HuH-7.5 (cell line): ENCODE data around the gene EXOC3.

Experiments used
- DNase-seq: peaks from one replicate; pipeline ENCODE4 v3.0.0; 2011; ENCODE audit warnings: low spot score

EXOC3 gene

DNA sequence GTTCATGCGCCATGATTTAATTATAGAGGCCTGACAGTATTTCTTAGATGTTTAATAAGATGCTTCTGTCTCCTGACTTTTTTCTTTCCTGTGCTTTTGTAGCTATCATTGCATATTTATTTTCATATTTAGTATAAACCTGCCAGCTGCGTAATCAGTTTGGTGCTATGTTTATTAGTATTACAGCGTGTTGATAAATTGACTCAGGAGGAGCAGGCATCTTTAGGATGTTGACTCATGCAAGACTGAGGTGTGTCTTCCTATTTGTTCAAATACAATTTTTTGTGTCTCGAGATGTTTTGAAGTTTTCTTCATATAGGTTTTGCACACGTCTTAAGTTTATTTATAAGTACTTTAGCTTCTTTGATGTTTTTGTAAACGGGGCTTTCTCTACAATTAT is 35.9 kb upstream of the EXOC3 start:
- DNase-seq, result no peak

GRCh38 chr5:407801-408268 is 35.1 kb upstream of the EXOC3 start:
- no peak for DNase-seq

DNA sequence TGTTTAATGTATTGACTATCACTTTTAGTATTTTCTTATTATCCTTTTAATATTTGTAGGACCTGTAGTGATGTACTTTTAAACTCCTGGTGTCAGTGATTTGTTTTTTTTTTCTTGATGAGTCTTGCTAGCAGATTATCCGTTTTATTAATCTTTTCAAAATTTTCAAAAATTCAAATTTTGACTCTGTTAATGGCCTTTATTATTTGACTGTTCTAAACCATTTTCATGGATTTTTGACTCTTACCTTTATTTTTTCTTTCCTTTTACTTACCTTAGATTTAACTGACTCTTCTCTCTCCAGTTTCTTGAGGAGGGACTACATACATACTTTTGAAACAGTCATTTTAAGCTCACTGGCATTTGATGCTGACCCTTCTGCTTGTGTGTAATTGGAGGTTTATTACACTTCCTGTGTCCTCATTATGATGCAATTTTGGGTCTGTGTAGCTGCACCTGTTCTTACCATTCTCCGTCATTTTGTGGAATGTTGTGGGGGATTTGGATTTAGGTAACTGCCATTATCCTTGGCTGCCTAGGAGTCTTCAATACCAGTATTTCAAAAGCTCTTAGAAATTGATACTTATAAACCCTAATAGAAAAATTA is 32.0 kb upstream of the EXOC3 start:
- DNase-seq, result no peak

GRCh38 chr5:411728-412127 is 31.2 kb upstream of the EXOC3 start:
- DNase-seq, result no peak

GRCh38 chr5:414991-415927 is 27.7 kb upstream of the EXOC3 start:
- DNase-seq, result peak; percentile 65

DNA sequence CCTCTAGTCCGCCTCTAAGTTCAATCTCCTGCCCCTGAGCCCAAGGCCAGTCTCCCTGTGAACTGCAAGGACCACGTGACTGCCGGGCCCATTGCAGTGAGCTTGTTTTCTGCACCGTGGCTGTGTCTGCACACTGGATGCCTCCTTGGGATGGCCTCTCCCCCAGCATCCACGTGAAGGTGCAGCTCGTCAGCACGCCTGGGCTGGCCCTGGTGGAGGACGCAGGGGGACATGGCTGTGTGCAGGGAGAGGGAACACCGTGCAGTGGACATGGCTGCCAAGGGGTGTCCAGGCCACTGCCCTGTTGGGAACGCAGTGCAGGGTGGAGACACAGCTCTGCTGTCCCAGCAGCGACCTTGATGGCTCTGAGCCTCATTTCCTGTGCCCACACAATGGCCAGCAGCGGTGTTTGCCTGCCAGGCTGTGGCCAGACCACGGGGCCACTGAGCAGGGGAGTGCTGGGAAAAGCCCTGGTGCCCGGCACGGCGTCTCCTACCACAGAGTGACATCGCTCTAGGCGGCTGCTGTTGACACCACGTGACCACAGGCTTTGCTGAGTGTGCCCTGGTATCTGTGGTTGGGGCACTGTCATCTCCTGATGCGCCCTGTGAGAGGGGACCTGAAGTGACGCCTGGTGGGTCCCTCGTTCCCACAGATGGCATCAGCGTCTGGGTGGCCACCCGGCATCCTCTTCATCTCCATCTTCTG is 26.9 kb upstream of the EXOC3 start:
- DNase-seq, result no peak

DNA sequence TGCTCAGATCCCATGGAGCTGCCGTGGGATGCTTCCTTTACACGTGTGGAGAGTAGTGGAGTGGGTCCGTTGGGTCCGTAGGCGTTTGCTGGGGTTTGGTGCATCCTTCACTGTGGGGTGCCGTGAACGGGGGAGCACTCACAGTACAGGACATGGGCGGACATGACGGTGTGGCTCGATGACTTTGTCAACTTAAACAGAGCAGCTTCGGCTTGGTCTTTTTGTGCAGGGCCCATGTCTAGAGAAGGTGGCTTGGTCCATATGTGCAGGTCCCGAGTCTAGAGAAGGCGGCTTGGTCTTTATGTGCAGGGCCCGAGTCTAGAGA is 26.4 kb upstream of the EXOC3 start:
- no peak for DNase-seq

DNA sequence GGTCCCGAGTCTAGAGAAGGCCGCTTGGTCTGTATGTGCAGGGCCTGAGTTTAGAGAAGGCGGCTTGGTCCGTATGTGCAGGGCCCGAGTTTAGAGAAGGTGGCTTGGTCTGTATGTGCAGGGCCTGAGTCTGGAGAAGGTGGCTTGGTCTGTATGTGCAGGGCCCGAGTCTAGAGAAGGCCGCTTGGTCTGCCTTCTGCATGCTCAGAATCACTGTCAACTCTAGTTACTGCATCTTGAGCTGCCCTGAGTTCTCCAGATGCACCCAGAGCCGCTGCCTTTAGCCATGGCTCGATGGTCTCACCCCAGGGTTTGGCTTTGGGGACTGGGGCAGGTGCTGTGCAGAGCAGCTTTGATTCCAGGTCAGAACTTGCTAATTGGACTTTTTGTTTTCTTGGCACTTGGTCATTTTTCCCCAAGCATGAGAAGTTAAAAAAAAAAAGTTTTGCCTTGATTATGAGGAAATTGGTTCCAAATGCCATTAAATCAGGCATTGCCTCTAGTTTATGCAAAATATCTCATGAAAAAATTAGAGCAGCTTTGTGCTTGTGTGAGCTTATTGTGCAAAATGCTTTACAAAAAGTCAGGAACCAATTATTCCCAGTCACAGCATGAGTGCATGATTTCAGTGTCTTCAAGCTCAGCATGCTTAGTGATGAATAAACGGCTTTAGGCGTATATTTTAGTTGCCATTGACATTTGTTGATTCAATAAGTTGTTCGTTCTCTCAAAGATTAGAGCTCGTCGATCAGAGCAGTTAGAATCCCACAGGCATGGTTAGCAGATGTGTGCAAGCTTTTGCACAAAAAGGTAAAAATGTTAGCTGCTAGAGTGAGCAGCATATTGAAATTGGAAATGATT is 25.4 kb upstream of the EXOC3 start:
- DNase-seq, result no peak

GRCh38 chr5:418162-419121 is 24.5 kb upstream of the EXOC3 start:
- no peak for DNase-seq

- no peak for DNase-seq
Observed at GRCh38 chr5:419970-420369, 23.0 kb upstream of the EXOC3 start.

DNA sequence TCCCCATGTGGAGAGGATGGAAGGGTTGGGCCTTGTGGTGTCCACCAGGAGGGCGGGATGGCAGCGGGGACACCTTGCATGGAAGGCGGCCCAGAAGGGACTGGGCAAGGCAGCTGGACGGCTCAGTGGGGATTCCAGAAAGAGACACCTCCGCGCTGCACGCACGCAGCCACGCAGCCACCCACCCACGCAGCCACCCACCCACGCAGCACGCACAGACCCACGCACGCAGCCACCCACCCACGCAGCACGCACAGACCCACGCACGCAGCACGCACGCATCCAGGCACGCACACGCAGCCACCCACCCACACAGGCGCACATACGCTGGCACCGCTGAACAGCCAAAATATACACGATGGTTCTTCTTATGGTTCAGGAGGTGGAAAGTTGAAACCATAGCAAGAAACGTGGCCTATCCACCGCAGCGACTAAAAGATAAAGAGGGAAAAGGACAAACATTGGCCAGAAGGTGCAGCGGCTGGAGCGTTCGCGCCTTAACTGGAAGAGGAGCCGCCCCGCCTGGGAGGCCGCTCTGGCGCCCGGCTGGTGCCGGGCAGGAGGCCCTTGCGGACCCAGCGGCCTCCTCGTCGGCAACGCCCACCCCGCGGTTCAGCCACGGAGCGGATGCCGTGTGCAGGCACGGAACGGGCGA is 22.2 kb upstream of the EXOC3 start:
- no peak for DNase-seq

DNA sequence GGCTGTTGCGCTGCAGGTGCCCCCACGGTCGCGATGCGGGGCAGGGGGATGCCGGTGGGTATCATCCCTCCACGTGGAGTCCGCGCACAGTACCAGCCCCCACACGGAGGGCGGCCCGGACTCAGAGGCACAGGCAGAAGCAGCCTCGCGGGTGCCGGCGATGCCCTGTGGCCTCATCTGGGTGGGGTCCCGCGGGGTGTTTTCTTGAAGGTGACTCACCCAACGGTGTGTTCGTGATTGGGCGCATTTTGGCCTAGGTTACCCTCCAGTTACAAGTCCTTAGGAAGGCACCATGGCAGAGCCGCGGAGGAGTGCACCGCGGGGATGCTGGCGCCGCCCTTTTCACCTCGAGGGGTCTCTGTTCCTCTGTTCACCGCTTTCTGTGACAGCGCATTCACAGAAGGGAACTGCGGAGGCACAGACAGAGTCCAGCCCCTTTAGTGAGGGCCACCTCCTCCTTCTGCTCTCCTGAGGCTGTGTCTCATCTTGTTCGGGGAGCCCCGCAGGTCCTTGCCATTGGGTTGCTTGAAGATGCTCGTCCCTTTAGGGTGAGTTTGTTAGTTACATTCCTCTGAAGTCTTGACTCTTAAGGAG is 21.6 kb upstream of the EXOC3 start:
- DNase-seq, result no peak

DNA sequence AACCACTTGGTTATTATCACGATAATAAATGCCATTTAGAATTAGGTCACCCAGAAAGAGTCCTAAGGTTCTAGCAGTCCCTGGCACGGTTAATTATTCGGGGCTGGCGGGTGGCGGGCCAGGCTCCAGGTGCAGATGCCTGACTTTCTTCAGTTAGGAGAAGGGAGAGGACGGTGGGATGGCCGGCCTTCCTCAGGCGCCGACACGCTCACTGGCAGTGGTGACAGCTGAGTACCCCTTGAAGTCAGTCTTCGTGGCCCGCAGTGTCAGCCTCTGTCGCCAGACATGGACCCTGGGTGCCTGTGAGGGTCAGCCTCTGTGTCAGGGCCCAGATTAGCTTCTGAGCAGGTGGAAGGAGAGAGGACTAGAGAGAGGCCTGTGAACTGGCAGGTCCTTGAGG is 21.1 kb upstream of the EXOC3 start:
- no peak for DNase-seq

- no peak for DNase-seq
Observed at GRCh38 chr5:422323-423232, 20.4 kb upstream of the EXOC3 start.

DNA sequence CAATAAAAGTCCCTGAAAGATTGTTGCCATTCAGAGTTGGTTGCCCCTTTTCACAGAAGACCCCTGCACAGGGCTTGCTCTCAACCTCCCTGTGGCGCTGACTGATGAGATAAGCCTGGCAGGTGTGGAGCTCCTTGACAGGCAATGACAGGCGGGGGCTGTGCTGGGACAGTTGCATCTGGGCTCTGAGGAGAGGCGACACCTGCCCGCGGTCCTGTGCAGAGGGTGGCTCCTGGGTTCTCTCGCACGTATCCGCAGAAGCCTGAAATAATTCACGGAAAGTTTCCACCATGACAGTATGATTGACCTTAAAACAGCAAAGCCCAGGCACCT is 19.8 kb upstream of the EXOC3 start:
- no peak for DNase-seq

- DNase-seq, result no peak
Observed at GRCh38 chr5:423626-424261, 19.2 kb upstream of the EXOC3 start.

DNA sequence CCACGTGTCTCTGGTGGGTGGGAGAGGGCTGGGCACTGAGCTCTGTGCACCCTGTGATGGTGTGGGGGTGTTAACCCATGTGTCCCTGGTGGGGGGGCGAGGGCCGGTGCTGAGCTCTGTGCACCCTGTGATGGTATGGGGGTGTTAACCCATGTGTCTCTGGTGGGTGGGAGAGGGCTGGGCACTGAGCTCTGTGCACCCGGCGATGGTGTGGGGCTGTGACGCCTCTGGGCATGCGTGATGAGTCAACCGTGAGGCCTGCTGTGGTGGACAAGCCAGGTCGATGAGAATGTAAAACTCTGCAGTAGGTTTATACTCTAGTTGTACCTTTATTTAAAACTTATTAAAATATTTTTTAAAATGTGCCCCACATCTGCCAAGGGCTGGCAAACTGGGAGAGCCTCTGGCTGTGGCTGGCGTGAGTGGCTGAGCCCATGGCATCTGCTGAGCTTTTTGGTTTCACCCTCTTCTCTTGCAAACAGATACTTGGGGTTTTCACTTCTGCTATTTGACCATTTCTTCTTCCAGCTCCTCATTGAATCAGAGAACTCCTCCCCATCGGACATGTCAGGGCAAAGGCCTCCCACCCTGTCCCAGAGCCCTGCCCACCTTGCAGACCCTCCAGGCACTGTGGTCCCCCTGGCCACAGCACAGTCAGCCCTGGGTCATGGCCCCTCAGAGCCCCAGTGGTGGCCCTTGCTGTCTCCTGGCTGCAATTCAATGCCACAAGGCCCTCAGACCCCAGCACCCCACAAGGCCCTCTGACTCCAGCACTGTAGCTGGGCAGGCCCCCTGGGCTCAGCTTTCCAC is 18.5 kb upstream of the EXOC3 start:
- DNase-seq, result no peak

- DNase-seq, result no peak
Observed at GRCh38 chr5:425714-426113, 17.3 kb upstream of the EXOC3 start.
